GM19043 (cell line): ENCODE measurements around the gene TMPRSS12.
"Not testable (repeated sequence)": the region's sequence is repeated elsewhere in the genome, so short reads cannot be mapped to it uniquely, and the experiment has no call there.

Source experiments
- ATAC-seq: cut with Tn5 transposase; IDR thresholded peaks from one replicate; pipeline ENCODE4 v1.9.1; 2021; ENCODE audit warnings: low read depth; ENCODE audit not compliant: unreplicated experiment

Gene TMPRSS12

DNA sequence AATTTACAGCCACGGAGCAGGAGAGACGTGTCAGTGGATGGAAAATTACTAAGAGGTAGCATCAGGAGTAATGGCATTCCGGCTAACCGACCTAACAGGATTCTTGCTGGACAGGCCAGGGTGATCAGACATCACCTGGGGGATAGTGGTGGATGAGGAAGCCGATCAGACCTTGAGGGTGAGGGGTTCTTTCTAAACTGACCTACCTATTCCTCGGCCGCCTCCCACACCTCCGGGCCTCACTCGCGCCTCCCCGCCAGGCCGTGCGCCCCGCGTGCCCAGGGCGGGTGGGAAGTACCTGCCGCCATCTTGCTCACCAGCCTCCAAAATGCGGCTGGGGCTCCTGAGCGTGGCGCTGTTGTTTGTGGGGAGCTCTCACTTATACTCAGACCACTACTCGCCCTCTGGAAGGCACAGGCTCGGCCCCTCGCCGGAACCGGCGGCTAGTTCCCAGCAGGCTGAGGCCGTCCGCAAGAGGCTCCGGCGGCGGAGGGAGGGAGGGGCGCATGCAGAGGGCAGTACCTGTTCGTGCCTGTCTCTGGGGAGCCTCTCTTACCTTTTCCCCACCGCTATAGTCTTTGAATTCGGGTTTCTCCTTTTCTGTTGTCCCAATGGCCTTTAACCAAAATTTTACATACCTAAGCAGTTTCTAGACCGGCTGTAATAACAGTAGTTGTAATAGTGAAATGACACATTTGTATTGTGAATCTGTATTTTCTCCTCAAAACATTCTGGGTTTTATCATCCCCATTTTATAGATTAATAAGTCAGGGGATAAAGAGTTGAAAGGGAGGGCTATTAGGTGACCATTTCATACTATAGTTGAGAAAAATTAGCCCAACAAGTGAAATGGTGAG is at the start of gene TMPRSS12:
TSS of gene TMPRSS12 (plus strand) at position 290 of the 857 bp plus-strand sequence. CDS start at position 329, 39 bp downstream.
- ATAC-seq, result no peak

GRCh38 chr12:50799908-50800307 is 42.8 kb upstream of the TMPRSS12 start:
- ATAC-seq, result no peak

DNA sequence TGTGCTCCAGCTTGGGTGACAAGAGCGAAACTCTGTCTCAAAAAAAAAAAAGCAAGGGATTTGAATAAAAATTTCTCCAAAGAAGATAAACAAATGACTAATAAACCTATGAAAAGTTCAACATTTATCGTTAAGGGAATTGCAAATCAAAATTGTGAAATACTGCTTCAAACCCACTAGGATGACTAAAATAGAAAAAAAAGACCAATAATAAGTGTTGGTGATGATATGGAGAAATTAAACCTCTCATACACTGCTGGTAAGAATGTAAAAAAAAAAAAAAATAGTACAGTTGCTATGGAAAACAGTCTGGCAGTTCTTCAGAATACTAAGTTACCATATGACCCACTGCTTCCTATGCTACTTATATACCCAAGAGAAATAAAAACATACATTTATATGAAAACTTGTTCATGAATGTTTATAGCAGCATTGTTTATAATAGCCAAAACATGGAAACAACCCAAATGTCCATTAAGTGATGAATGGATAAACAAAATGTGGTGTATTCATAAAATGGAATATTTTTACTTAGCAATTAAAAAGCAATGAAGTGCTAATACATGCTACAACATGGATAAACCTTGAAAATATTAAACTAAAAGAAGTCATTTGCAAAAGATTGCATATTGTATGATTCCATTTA is 39.4 kb upstream of the TMPRSS12 start:
- ATAC-seq, result no peak

- no peak for ATAC-seq
Measured at GRCh38 chr12:50806176-50806575, 36.5 kb upstream of the TMPRSS12 start.

- ATAC-seq, result not testable (repeated sequence)
Measured at GRCh38 chr12:50809131-50809530, 33.6 kb upstream of the TMPRSS12 start.

DNA sequence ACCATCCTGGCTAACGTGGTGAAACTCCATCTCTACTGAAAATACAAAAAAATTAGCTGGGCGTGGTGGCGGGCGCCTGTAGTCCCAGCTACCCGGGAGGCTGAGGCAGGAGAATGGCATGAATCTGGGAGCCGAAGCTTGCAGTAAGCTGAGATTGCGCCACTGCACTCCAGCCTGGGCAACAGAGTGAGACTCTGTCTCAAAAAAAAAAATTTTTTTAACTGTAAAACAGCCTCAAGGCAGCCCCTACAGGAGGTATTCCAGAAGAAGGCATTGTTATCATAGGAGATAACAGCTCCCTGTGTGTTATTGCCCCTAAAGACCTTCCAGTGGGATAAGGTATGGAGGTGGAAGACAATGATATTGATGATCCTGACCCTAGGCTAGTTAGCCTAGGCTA is 27.8 kb upstream of the TMPRSS12 start:
- not testable (repeated sequence) for ATAC-seq

GRCh38 chr12:50820177-50820576 is 22.5 kb upstream of the TMPRSS12 start:
- no peak for ATAC-seq

GRCh38 chr12:50822082-50822481 is 20.6 kb upstream of the TMPRSS12 start:
- ATAC-seq, result no peak

- ATAC-seq, result not testable (repeated sequence)
Measured at GRCh38 chr12:50823724-50824123, 19.0 kb upstream of the TMPRSS12 start.

DNA sequence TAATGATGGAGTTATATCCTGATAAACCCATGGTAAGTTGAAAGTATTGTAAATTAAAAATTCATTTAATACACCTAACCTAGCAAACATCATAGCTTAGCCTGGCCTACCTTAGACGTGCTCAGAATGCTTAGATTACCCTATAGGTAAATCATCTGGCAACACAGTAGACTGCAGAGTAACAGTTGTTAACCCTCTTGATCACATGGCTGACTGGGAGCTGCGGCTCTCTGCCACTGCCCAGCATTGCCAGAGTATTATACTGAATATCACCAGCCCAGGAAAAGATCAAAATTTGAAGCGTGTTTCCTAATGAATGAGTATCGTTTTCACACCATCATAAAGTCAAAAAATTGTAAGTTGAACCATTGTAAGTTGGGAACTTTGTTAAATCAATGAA is 17.8 kb upstream of the TMPRSS12 start:
- ATAC-seq, result no peak

GRCh38 chr12:50825372-50825838 is 17.3 kb upstream of the TMPRSS12 start:
- ATAC-seq, result no peak

- ATAC-seq, result no peak
Measured at GRCh38 chr12:50828121-50828520, 14.6 kb upstream of the TMPRSS12 start.

- ATAC-seq, result no peak
Measured at GRCh38 chr12:50828886-50829285, 13.8 kb upstream of the TMPRSS12 start.

- not testable (repeated sequence) for ATAC-seq
Measured at GRCh38 chr12:50833801-50834200, 8.9 kb upstream of the TMPRSS12 start.

DNA sequence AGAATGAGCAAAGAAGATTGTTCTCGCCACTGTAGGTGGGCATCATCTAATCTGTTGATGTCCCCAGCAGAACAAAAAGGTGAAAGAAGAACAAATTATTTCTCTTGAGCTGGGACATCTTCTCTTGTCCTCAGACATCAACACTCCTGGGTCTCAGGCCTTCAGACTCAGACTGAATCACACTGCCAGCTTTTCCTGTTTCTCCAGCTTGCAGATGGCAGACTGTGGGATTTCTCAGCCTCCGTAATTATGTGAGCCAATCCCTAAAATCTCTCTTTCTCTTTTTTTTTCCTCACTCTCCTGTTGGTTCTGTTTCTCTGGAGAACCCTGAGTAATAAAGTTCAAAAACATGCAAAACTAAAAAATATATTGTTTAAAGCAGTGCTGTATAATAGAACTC is 3.7 kb upstream of the TMPRSS12 start:
- ATAC-seq, result no peak

- no peak for ATAC-seq
Measured at GRCh38 chr12:50840809-50841487, 1.8 kb upstream of the TMPRSS12 start.

DNA sequence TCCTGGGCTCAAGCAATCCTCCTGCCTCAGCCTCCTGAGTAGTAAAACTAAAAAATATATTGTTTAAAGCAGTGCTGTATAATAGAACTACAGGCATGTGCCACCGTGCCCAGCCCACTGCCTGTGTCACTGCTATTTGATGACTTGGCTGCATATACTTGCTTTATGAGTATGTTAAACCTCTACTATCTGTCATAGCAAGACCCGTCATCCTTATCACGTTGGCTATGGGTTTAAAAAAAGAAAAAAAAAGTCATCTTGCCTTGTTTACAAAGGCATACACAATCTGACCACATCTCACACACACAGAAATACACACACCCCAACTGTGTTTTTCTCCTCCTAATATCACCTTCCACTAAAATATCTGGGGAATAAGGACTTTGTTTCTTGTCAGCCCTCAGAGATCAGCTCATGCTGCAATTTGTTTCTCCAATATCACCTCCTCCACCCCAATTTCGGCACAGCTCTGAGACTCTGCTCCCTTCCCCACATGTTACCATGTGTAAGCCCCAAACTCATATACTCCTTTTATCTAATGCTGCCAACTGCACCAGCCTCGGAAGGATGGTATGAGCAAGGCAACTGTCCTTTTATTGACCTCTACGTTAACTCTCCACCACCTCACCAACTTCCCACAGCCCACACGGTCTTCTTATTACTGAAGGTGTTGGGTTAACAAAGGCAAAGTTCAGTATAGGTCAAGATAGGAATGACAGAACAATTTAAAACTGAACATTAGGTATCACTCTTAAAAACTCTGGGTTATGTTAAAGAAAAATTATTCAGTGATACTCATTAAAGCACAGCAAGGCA is 802 bp upstream of the TMPRSS12 start:
- no peak for ATAC-seq

DNA sequence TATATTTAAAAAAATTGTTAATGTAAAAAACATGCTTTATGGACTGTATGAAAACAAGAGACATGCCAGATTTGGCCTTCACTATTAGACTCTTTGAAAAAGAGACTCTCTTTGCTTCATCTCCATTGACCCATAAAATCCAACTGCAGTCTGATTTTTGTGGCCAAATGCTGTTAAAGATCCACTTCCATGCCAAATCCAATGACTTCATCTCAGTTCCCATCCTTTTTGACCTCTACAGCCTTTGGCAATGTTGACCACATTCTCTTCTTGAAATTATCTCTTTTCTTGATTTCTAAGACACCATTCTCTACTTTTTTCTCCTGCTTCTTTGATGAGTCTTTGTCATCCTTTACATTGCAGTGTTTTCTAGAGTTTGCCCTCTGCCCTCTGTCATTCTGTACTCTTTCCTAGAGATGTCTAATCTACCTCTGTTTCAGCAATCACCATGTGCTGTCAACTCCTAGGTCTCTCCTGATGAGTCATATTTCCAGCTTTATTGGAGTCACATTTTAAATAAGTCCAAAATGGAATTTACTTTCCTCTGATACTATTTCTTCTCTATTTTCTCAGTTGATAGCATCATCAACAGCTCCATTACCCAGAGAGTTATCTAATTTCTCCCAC is 2.4 kb downstream of the TMPRSS12 start:
- ATAC-seq, result no peak

GRCh38 chr12:50848963-50849362 is 6.2 kb downstream of the TMPRSS12 start:
- ATAC-seq, result no peak

DNA sequence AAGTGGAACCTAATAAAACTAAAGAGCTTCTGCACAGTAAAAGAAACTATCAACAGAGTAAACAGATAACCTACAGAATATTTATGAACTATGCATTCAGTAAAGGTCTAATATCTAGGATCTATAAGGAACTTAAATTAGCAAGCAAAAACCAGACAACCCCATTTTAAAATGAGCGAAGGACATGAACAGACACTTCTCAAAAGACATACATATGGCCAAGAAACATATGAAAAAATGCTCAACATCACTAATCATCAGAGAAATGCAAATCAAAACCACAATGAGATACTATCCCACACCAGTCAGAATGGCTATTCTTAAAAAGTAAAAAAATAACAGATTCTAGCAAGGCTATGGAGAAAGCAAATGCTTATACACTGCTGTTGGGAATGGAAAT is 12.5 kb downstream of the TMPRSS12 start:
- ATAC-seq, result not testable (repeated sequence)
